Panc1 (cell line): ENCODE data around the gene PRRT1B. TPM values are rescaled to one million over a fixed set of nuclear protein-coding genes. Genes with fewer than 3 reads are reported as not detected.
"Not testable (repeated sequence)": the region's sequence is repeated elsewhere in the genome, so short reads cannot be mapped to it uniquely, and the experiment has no call there.

ENCODE experiments used
- ATAC-seq: fragments of 200-7000 bp; cut with Tn5 transposase; 2 replicates; pipeline ENCODE4 v1.9.1; 2020; ENCODE audit warnings: mild to moderate bottlenecking, moderate library complexity
- BruUV-seq: library from RNA; stranded (reverse); fragments of 400-500 nt; replicated peaks from 2 replicates; lab custom pipeline; 2021; lab: Mats Ljungman, UMichigan
- CTCF ChIA-PET: fragments of 300-600 bp; sonication (Branson Sonifier 250); formaldehyde crosslinking; loops from one replicate; lab custom pipeline; 2022; ENCODE audit warnings: antibody characterized with exemption; lab: Charles Lee
- POLR2A ChIA-PET: fragments of 300-600 bp; sonication (Branson Sonifier 250); formaldehyde crosslinking; loops from one replicate; lab custom pipeline; 2022; ENCODE audit warnings: antibody characterized with exemption; lab: Charles Lee
- DNase-seq: peaks from one replicate; pipeline ENCODE4 v3.0.0-alpha.2; 2010; ENCODE audit warnings: low read depth, low spot score
- H3K27ac ChIP-seq: 2 replicates; pipeline ENCODE4 v1.5.1; 2011; ENCODE audit warnings: mild to moderate bottlenecking, low read length, inconsistent platforms
- H3K27me3 ChIP-seq: fragments of 200-500 bp; sonication (Bioruptor generic); 2 replicates; pipeline ENCODE4 v1.6.0; 2014; ENCODE audit warnings: low read length, inconsistent platforms; ENCODE audit not compliant: control insufficient read depth, insufficient read depth
- H3K36me3 ChIP-seq: fragments of 200-500 bp; sonication (Bioruptor generic); 2 replicates; pipeline ENCODE4 v1.5.1; 2014; ENCODE audit warnings: inconsistent platforms, mild to moderate bottlenecking, low read length, moderate library complexity; ENCODE audit not compliant: control insufficient read depth, insufficient read depth
- H3K4me1 ChIP-seq: 2 replicates; pipeline ENCODE4 v1.5.1; 2011; ENCODE audit warnings: inconsistent platforms, mild to moderate bottlenecking, low read length, moderate library complexity; ENCODE audit not compliant: control insufficient read depth, insufficient read depth
- H3K4me3 ChIP-seq, 2 experiments: 2 replicates each; pipeline ENCODE4 v1.5.1; 2011 to 2012; ENCODE audit warnings: low read depth in 2 of 2, low read length in 2 of 2, mild to moderate bottlenecking in 2 of 2, inconsistent platforms in 1 of 2, moderate library complexity in 1 of 2
- H3K9me3 ChIP-seq: fragments of 200-500 bp; sonication (Bioruptor generic); 2 replicates; pipeline ENCODE4 v1.5.1; 2014; ENCODE audit warnings: low read depth, mild to moderate bottlenecking, inconsistent platforms, low read length, moderate library complexity; ENCODE audit not compliant: control insufficient read depth, insufficient read depth
- CTCF ChIP-seq: fragments of 450-650 bp; IDR thresholded peaks from 2 replicates; pipeline ENCODE4 v1.5.1; 2017; ENCODE audit warnings: mild to moderate bottlenecking
- POLR2AphosphoS5 ChIP-seq: IDR thresholded peaks from 2 replicates; pipeline ENCODE4 v1.6.1; 2012; ENCODE audit warnings: mild to moderate bottlenecking, low read depth, low read length, moderate library complexity
- SIN3A ChIP-seq: IDR thresholded peaks from 2 replicates; pipeline ENCODE4 v1.6.1; 2012; ENCODE audit warnings: low read depth, mild to moderate bottlenecking, low read length, moderate library complexity, borderline replicate concordance; ENCODE audit not compliant: insufficient read depth
- TCF7L2 ChIP-seq: IDR thresholded peaks from 2 replicates; pipeline ENCODE4 v1.6.1; 2011; ENCODE audit warnings: mild to moderate bottlenecking, low read depth, low read length, inconsistent platforms
- in situ Hi-C: cut with HindIII; loops from 2 replicates; pipeline ENCODE4 v1.10.0; 2016; ENCODE audit warnings: low sequenced_read_pairs, low pct_unique_long_range_greater_than_20kb
- intact Hi-C: fragments of 100-400 bp; cut with micrococcal nuclease; formaldehyde crosslinking; loops from one replicate; pipeline ENCODE4 v1.10.0; 2022; ENCODE audit not compliant: unreplicated experiment
- total RNA-seq: library from RNA; stranded (reverse); gene quantifications from one replicate; pipeline ENCODE4 v1.2.1, GENCODE V29; 2021; ENCODE audit not compliant: unreplicated experiment
- TF ChIP-seq, protein P1 (sequence below), 2 experiments: IDR thresholded peaks; 2 replicates each; pipeline ENCODE4 v1.6.1; 2011 to 2012; ENCODE audit warnings: low read depth in 2 of 2, control low read depth in 1 of 2, low read length in 1 of 2, mild to moderate bottlenecking in 1 of 2, moderate library complexity in 1 of 2; ENCODE audit not compliant: insufficient read depth in 1 of 2

The PRRT1B gene
- total RNA-seq, 1 experiment from 2014 or later: 1.1 TPM

- no peak for TF ChIP-seq CTCF
- TF ChIP-seq POLR2AphosphoS5: no peak
- TF ChIP-seq SIN3A: no peak
- TF ChIP-seq, protein P1, sequence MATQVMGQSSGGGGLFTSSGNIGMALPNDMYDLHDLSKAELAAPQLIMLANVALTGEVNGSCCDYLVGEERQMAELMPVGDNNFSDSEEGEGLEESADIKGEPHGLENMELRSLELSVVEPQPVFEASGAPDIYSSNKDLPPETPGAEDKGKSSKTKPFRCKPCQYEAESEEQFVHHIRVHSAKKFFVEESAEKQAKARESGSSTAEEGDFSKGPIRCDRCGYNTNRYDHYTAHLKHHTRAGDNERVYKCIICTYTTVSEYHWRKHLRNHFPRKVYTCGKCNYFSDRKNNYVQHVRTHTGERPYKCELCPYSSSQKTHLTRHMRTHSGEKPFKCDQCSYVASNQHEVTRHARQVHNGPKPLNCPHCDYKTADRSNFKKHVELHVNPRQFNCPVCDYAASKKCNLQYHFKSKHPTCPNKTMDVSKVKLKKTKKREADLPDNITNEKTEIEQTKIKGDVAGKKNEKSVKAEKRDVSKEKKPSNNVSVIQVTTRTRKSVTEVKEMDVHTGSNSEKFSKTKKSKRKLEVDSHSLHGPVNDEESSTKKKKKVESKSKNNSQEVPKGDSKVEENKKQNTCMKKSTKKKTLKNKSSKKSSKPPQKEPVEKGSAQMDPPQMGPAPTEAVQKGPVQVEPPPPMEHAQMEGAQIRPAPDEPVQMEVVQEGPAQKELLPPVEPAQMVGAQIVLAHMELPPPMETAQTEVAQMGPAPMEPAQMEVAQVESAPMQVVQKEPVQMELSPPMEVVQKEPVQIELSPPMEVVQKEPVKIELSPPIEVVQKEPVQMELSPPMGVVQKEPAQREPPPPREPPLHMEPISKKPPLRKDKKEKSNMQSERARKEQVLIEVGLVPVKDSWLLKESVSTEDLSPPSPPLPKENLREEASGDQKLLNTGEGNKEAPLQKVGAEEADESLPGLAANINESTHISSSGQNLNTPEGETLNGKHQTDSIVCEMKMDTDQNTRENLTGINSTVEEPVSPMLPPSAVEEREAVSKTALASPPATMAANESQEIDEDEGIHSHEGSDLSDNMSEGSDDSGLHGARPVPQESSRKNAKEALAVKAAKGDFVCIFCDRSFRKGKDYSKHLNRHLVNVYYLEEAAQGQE (IDR thresholded peaks at IDR 0.05; ENCODE audit: insufficient read depth in 1 of 2, low read depth in 2 of 2, low read length in 1 of 2): no peak
- TF ChIP-seq TCF7L2: no peak
- POLR2A ChIA-PET: interaction anchor here (0.6 kb wide), 1 partner anchor 276 kb away, joined by 8 read pairs; no protein-coding TSS in a partner anchor
- ATAC-seq: peak; percentile 80
- no peaks in the 10 kb centered on the region for H3K4me1 ChIP-seq
- intact Hi-C loops (no loop called here), in situ Hi-C loops (no loop called here)
- H3K27me3 ChIP-seq: no peaks in the 10 kb centered on the region
- H3K36me3 ChIP-seq: no peaks in the 10 kb centered on the region
- BruUV-seq: no TSS peak
- H3K9me3 ChIP-seq: no peaks in the 10 kb centered on the region
- no peak overlapping the region for H3K27ac ChIP-seq
- DNase-seq: no peak
- H3K4me3 ChIP-seq: peak overlapping the region; percentile 30 to 43
- CTCF ChIA-PET: interaction anchor here (0.6 to 0.7 kb wide), 2 partner anchors 13 to 214 kb away, joined by 3 to 4 read pairs; no protein-coding TSS in a partner anchor
Observed at GRCh38 chr9:131546336-131547084, 1.2 kb downstream of the PRRT1B start.

- CTCF ChIA-PET, H3K4me3 ChIP-seq, POLR2A ChIA-PET, ATAC-seq, in situ Hi-C loops, intact Hi-C loops, BruUV-seq, H3K27ac ChIP-seq, DNase-seq, H3K27me3 ChIP-seq, H3K36me3 ChIP-seq, H3K9me3 ChIP-seq, H3K4me1 ChIP-seq: not testable (repeated sequence)
Observed at GRCh38 chr9:131549186-131549585, 3.9 kb downstream of the PRRT1B start.

DNA sequence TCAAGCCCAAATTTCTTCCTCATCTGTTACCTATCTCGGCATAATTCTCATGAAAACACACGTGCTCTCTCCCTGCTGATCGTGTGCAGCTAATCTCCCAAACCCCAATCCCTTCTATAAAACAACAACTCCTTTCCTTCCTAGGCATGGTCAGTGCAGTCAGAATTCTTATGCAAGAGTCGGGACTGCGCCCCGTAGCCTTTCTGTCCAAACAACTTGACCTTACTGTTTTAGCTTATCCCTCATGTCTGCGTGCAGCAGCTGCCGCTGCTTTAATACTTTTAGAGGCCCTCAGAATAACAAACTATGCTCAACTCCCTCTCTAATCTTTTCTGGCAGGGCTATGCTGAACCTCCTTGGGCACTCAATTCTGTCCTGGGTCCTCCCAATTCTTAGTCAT is 5.1 kb downstream of the PRRT1B start:
- intact Hi-C loops, CTCF ChIA-PET, H3K4me3 ChIP-seq: not testable (repeated sequence)

More for the DNA sequence above, 5.1 kb downstream of the PRRT1B start:
- ATAC-seq, H3K27me3 ChIP-seq, DNase-seq, H3K27ac ChIP-seq, in situ Hi-C loops, H3K9me3 ChIP-seq, BruUV-seq, POLR2A ChIA-PET, H3K4me1 ChIP-seq, H3K36me3 ChIP-seq: not testable (repeated sequence)
